K562 (cell line): ENCODE measurements around the gene FBXW11. TPM values are rescaled to one million over a fixed set of nuclear protein-coding genes. Genes with fewer than 3 reads are reported as not detected.

Source experiments
- ATAC-seq: fragments of 200-7000 bp; cut with Tn5 transposase; 3 replicates; pipeline ENCODE4 v1.9.1; 2020; ENCODE audit warnings: moderate library complexity
- BruUV-seq: library from RNA; stranded (reverse); fragments of 400-500 nt; replicated peaks from 2 replicates; lab custom pipeline; 2021; lab: Mats Ljungman, UMichigan
- CTCF ChIA-PET: fragments of 300-600 bp; formaldehyde crosslinking; extraction: SDS; loops from one replicate; lab custom pipeline; 2021; ENCODE audit warnings: low intra/inter-chr PET ratio; lab: Yijun Ruan, JAX
- POLR2A ChIA-PET: fragments of 300-600, 350-650 bp; sonication (Branson Sonifier 250); formaldehyde crosslinking; extraction: SDS; loops from one replicate; lab custom pipeline; 2021; ENCODE audit warnings: antibody characterized with exemption, inconsistent platforms; lab: Yijun Ruan, JAX
- DNase-seq, 4 experiments: peaks; one replicate each; pipeline versions ENCODE4 v3.0.0 to v3.0.0-alpha.2; 2011 to 2018; ENCODE audit warnings: low spot score in 3 of 4, mixed read lengths in 3 of 4; ENCODE audit errors: extremely low read depth in 1 of 4
- FAIRE-seq: peaks from 2 replicates; lab custom pipeline; 2011; peaks lifted over from hg19 to GRCh38; lab: Jason Lieb, UNC
- H2AFZ ChIP-seq: 2 replicates; pipeline ENCODE4 v1.6.0; 2011; ENCODE audit warnings: low read depth, low read length, control low read depth, inconsistent platforms
- H3K27ac ChIP-seq: fragments of 200-600 bp; 3 replicates; pipeline ENCODE4 v1.8.0; 2011; ENCODE audit warnings: low read depth, mild to moderate bottlenecking, control low read depth, inconsistent platforms, low read length, moderate library complexity, mixed read lengths; ENCODE audit errors: extremely low read depth
- H3K27me3 ChIP-seq, 2 experiments: fragments of 300-600 bp in 1 of 2; 2 replicates in 1 of 2; 3 replicates in 1 of 2; pipeline versions ENCODE4 v1.6.0 to v1.8.0; 2011; ENCODE audit warnings: inconsistent platforms in 2 of 2, low read length in 2 of 2, mild to moderate bottlenecking in 1 of 2, mixed read lengths in 1 of 2, moderate library complexity in 1 of 2; ENCODE audit not compliant: control insufficient read depth in 2 of 2, insufficient read depth in 2 of 2
- H3K36me3 ChIP-seq: fragments of 300-600 bp; 3 replicates; pipeline ENCODE4 v1.8.0; 2011; ENCODE audit warnings: mild to moderate bottlenecking, low read length, inconsistent platforms; ENCODE audit not compliant: control insufficient read depth, insufficient read depth
- H3K4me1 ChIP-seq, 2 experiments: fragments of 200-600 bp in 1 of 2; replicated peaks in 1 of 2; 2 replicates in 1 of 2; 3 replicates in 1 of 2; pipeline versions ENCODE4 v1.5.1 to v1.8.0; 2011; ENCODE audit warnings: inconsistent platforms in 2 of 2, low read length in 2 of 2, mild to moderate bottlenecking in 1 of 2, mixed read lengths in 1 of 2, moderate library complexity in 1 of 2; ENCODE audit not compliant: control insufficient read depth in 2 of 2, insufficient read depth in 2 of 2
- H3K4me2 ChIP-seq: 2 replicates; pipeline ENCODE4 v1.6.1; 2011; ENCODE audit warnings: low read length, control low read depth, inconsistent platforms, mixed read lengths; ENCODE audit not compliant: insufficient read depth
- H3K4me3 ChIP-seq: fragments of 200-600 bp; sonication (generic), shearing (Covaris generic); 2 replicates; pipeline ENCODE4 v1.5.1; 2016; ENCODE audit warnings: control low read depth, inconsistent platforms
- H3K79me2 ChIP-seq: fragments of 200-600 bp; 3 replicates; pipeline ENCODE4 v1.8.0; 2011; ENCODE audit warnings: low read length, inconsistent platforms; ENCODE audit not compliant: control insufficient read depth, insufficient read depth
- H3K9ac ChIP-seq, 2 experiments: 2 replicates each; pipeline versions ENCODE4 v1.6.0 to v1.6.1; 2011; ENCODE audit warnings: low read depth in 2 of 2, low read length in 2 of 2, control low read depth in 1 of 2, inconsistent platforms in 1 of 2, mild to moderate bottlenecking in 1 of 2, mixed read lengths in 1 of 2; ENCODE audit not compliant: insufficient read depth in 1 of 2
- H3K9me1 ChIP-seq: one replicate; pipeline ENCODE4 v1.6.0; 2011; ENCODE audit warnings: inconsistent platforms, mild to moderate bottlenecking, low read length, moderate library complexity; ENCODE audit not compliant: control insufficient read depth, insufficient read depth
- H3K9me3 ChIP-seq: replicated peaks from 2 replicates; pipeline ENCODE4 v1.5.1; 2011; ENCODE audit warnings: low read depth, low read length, inconsistent platforms; ENCODE audit not compliant: control insufficient read depth, insufficient read depth
- H4K20me1 ChIP-seq: replicated peaks from 2 replicates; pipeline ENCODE4 v1.6.1; 2011; ENCODE audit warnings: low read length, inconsistent platforms, mixed read lengths; ENCODE audit not compliant: control insufficient read depth, insufficient read depth
- FOXJ2 ChIP-seq: fragments of 200-800 bp; sonication (Bioruptor generic); IDR thresholded peaks from 2 replicates; pipeline ENCODE4 v1.6.1; 2016; ENCODE audit warnings: missing genetic modification characterization, missing compliant biosample characterization
- HDAC2 ChIP-seq: fragments of 450-650 bp; IDR thresholded peaks from 2 replicates; pipeline ENCODE4 v1.6.1; 2016; ENCODE audit warnings: mild to moderate bottlenecking
- MNT ChIP-seq, 2 experiments: fragments of 450-650 bp; conservative IDR thresholded peaks; 2 replicates each; pipeline ENCODE4 v1.6.1; 2017; ENCODE audit warnings: mild to moderate bottlenecking in 2 of 2, moderate library complexity in 2 of 2
- NR4A1 ChIP-seq, 2 experiments: fragments of 250-450 bp in 1 of 2; fragments of 450-650 bp in 1 of 2; sonication (Bioruptor Pico) in 1 of 2; IDR thresholded peaks; 2 replicates each; pipeline versions ENCODE4 v1.4.0 to v1.6.1; 2016 to 2020; ENCODE audit warnings: mild to moderate bottlenecking in 2 of 2, missing compliant biosample characterization in 1 of 2, missing genetic modification characterization in 1 of 2, moderate library complexity in 1 of 2
- TGIF2 ChIP-seq: sonication (generic); formaldehyde crosslinking; IDR thresholded peaks from 2 replicates; pipeline ENCODE4 v1.8.1; 2022; ENCODE audit warnings: mild to moderate bottlenecking, missing genetic modification reagents, moderate library complexity
- U2AF2 ChIP-seq: fragments of 200-400 bp; formaldehyde crosslinking; optimal IDR thresholded peaks from 2 replicates; pipeline ENCODE3; 2017; ENCODE audit warnings: low read depth, mild to moderate bottlenecking, low read length
- ZNF134 ChIP-seq: fragments of 250-450 bp; sonication (Bioruptor Pico); conservative IDR thresholded peaks from 2 replicates; pipeline ENCODE4 v1.4.0; 2020
- ZNF407 ChIP-seq: fragments of 450-650 bp; IDR thresholded peaks from 2 replicates; pipeline ENCODE4 v1.6.1; 2016; ENCODE audit warnings: low read depth
- WGBS: fragments of 100-300 bp; shearing (Covaris generic); methylation state at CpG from one replicate; pipeline ENCODE4 v1.1.6; 2016; ENCODE audit warnings: low coverage, mixed read lengths; ENCODE audit not compliant: insufficient coverage; ENCODE audit errors: missing lambda C conversion rate; 5-methylcytosine and 5-hydroxymethylcytosine counted together
- in situ Hi-C: fragments of 300-500 bp; cut with MboI; formaldehyde crosslinking; loops from 4 replicates; pipeline ENCODE4 v1.15.0; 2018; ENCODE audit warnings: inconsistent platforms, mixed read lengths
- intact Hi-C: fragments of 100-400 bp; cut with micrococcal nuclease; formaldehyde crosslinking; loops from 2 replicates; pipeline ENCODE4 v1.14.2; 2022
- polyA plus RNA-seq, 8 experiments: library from polyadenylated mRNA; depleted of rRNA in 4 of 8; stranded (reverse) in 5 of 8; unstranded in 3 of 8; fragments of >200 nt; fragmentation: Nextera tagmentation in 2 of 8; fragmentation: Illumina TruSeq in 1 of 8; extraction: Ambion mirVana in 2 of 8; extraction: Trizol in 1 of 8; gene quantifications; 2 replicates each; pipeline versions ENCODE4 v1.2.1 to v1.2.3, GENCODE V29; 2011 to 2014; ENCODE audit warnings: inconsistent platforms in 1 of 8, missing spikeins in 1 of 8
- total RNA-seq, 7 experiments: library from RNA; depleted of rRNA in 6 of 7; stranded (reverse); fragments of >200 nt in 6 of 7; fragmentation: Illumina TruSeq in 2 of 7; extraction: Trizol in 2 of 7; gene quantifications; 2 replicates each; pipeline versions ENCODE4 v1.2.1 to v1.2.3, GENCODE V29; 2011 to 2021; ENCODE audit warnings: low replicate concordance in 1 of 7
- TF ChIP-seq, protein P1 (sequence below): sonication (generic); IDR thresholded peaks from 2 replicates; pipeline ENCODE4 v1.6.1; 2016

Gene FBXW11
- total and polyA plus RNA-seq, 9 of the 15 experiments (the other 6 are each of a cell fraction or from before 2014, with no cell fraction given), result 3.0 to 28.6 (median 23.6) TPM

GRCh38 chr5:172015346-172015745 lies 8.9 kb upstream of the FBXW11 start:
- WGBS, result 14% methylated on average over 4 of the region's 4 CpGs
- BruUV-seq, result no TSS peak
- H3K27me3 ChIP-seq, result peaks cover 0 to 6% of the 10 kb centered on the region in 2 experiments; a peak in 3 of 5 replicates
- peak overlapping the region; percentile 3; the same call in 1 of the 2 replicates for H3K4me2 ChIP-seq
- H2AFZ ChIP-seq, result peak overlapping the region; percentile 49; the same call in 1 of the 2 replicates
- no peak overlapping the region for H3K9ac ChIP-seq
- no peak for TF ChIP-seq ZNF134 (CRISPR knock-in tag)
- no peak for TF ChIP-seq FOXJ2 (tag)
- no peak for TF ChIP-seq NR4A1 (CRISPR knock-in tag; IDR thresholded peaks at IDR 0.05)
- TF ChIP-seq NR4A1 (tag; IDR thresholded peaks at IDR 0.05), result no peak
- TF ChIP-seq MNT (conservative IDR thresholded peaks at IDR 0.05), result no peak
- no peak for TF ChIP-seq HDAC2
- TF ChIP-seq, protein P1, sequence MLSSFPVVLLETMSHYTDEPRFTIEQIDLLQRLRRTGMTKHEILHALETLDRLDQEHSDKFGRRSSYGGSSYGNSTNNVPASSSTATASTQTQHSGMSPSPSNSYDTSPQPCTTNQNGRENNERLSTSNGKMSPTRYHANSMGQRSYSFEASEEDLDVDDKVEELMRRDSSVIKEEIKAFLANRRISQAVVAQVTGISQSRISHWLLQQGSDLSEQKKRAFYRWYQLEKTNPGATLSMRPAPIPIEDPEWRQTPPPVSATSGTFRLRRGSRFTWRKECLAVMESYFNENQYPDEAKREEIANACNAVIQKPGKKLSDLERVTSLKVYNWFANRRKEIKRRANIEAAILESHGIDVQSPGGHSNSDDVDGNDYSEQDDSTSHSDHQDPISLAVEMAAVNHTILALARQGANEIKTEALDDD, result no peak
- TF ChIP-seq U2AF2, result no peak
- TF ChIP-seq ZNF407, result no peak
- TF ChIP-seq TGIF2, result no peak
- H3K27ac ChIP-seq, result no peak overlapping the region
- no peaks in the 10 kb centered on the region for H3K36me3 ChIP-seq
- no peaks in the 10 kb centered on the region for H3K4me1 ChIP-seq
- POLR2A ChIA-PET, result interaction anchor here (1.2 kb wide), 1 partner anchor 9 kb away, joined by 4 read pairs; the partner anchor contains the start of gene FBXW11
- DNase-seq (no peak), FAIRE-seq (no peak), ATAC-seq (peak; percentile 48)
- in situ Hi-C loops (no loop called here), intact Hi-C loops (no loop called here)
- no peaks in the 10 kb centered on the region for H4K20me1 ChIP-seq
- H3K79me2 ChIP-seq, result no peaks in the 10 kb centered on the region
- CTCF ChIA-PET, result no interaction called here
- no peaks in the 10 kb centered on the region for H3K9me1 ChIP-seq
- no peaks in the 10 kb centered on the region; the same call in 1 of the 2 replicates for H3K9me3 ChIP-seq
- no peak overlapping the region for H3K4me3 ChIP-seq
